Thyroid gland (tissue), 4 donors: ENCODE data around the gene STK32B. TPM values are rescaled to one million over a fixed set of nuclear protein-coding genes. Genes with fewer than 3 reads are reported as not detected.
"Not testable (repeated sequence)": the region's sequence is repeated elsewhere in the genome, so short reads cannot be mapped to it uniquely, and the experiment has no call there.

Experiments
- DNase-seq, 2 donors: peaks; one replicate each; pipeline ENCODE4 v3.0.0-alpha.2; 2019
- H3K27ac ChIP-seq, 3 donors: fragments of 200-600 bp; sonication (generic); 1 replicate in 2 of 3; 2 replicates in 1 of 3; pipeline ENCODE4 v1.5.1; 2016 to 2019; ENCODE audit warnings: mild to moderate bottlenecking in 1 of 3, moderate library complexity in 1 of 3
- H3K27me3 ChIP-seq: fragments of 200-600 bp; sonication (generic); one replicate; pipeline ENCODE4 v1.5.1; 2019
- H3K36me3 ChIP-seq, 2 donors: fragments of 200-600 bp; sonication (generic); one replicate each; pipeline ENCODE4 v1.5.1; 2016 to 2019
- H3K4me1 ChIP-seq, 2 donors: fragments of 200-600 bp; sonication (generic); one replicate each; pipeline ENCODE4 v1.5.1; 2017 to 2019
- H3K4me3 ChIP-seq, 3 donors: fragments of 200-600 bp; sonication (generic); replicated peaks in 1 of 3; 1 replicate in 2 of 3; 2 replicates in 1 of 3; pipeline ENCODE4 v1.5.1; 2016; ENCODE audit warnings: mild to moderate bottlenecking in 1 of 3
- H3K9me3 ChIP-seq: fragments of 200-600 bp; sonication (generic); one replicate; pipeline ENCODE4 v1.5.1; 2017
- POLR2A ChIP-seq, 2 donors: fragments of 450-650 bp; IDR thresholded peaks; one replicate each; pipeline ENCODE4 v1.6.1; 2017; ENCODE audit warnings: antibody characterized with exemption in 2 of 2, mild to moderate bottlenecking in 2 of 2, moderate library complexity in 1 of 2
- WGBS, 2 donors: methylation state at CpG; one replicate each; pipeline ENCODE4 v1.1.5; 2017; 5-methylcytosine and 5-hydroxymethylcytosine counted together
- intact Hi-C: fragments of 100-400 bp; cut with DNase I; formaldehyde crosslinking; loops from one replicate; pipeline ENCODE4 v1.15.1; 2023
- total RNA-seq, 4 donors: library from RNA; depleted of rRNA; stranded (reverse); fragments of >200 nt; gene quantifications; one replicate each; pipeline ENCODE4 v1.2.3, GENCODE V29; 2016
- TF ChIP-seq, protein P1 (sequence below), 6 experiments: fragments of 200-600 bp in 3 of 6; fragments of 450-650 bp in 3 of 6; sonication (generic) in 3 of 6; IDR thresholded peaks; one replicate each; pipeline ENCODE4 v1.5.1; 2016 to 2019; ENCODE audit warnings: antibody characterized with exemption in 6 of 6, mild to moderate bottlenecking in 2 of 6, inconsistent platforms in 1 of 6, moderate library complexity in 1 of 6

The STK32B gene
- total RNA-seq, 4 donors from 2014 or later, result 1.9 to 14.8 (median 4.4) TPM

DNA sequence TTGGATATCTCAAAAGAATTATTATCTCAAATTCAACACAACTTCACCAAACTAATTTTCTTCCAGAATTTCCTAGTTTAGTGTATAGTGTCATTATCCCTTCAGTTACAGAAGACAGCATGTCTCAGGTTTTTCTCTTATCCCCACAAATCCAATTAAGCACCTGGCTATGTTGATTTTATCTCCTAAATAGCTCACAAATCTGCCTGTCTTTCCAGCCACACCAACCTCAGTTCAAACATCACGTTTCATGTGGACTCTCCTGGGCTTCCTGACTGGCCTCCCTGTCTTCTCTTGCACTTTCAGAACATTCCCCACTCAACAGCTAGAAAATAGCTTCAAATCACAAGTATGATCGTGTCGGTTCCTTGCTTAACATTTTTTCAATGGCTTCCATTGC, 14.8 kb downstream of the STK32B start:
- 59 to 69% methylated on average over 3 of the region's 3 CpGs for WGBS, 2 donors
- no peak for TF ChIP-seq POLR2A (IDR thresholded peaks at IDR 0.05)
- TF ChIP-seq, protein P1, sequence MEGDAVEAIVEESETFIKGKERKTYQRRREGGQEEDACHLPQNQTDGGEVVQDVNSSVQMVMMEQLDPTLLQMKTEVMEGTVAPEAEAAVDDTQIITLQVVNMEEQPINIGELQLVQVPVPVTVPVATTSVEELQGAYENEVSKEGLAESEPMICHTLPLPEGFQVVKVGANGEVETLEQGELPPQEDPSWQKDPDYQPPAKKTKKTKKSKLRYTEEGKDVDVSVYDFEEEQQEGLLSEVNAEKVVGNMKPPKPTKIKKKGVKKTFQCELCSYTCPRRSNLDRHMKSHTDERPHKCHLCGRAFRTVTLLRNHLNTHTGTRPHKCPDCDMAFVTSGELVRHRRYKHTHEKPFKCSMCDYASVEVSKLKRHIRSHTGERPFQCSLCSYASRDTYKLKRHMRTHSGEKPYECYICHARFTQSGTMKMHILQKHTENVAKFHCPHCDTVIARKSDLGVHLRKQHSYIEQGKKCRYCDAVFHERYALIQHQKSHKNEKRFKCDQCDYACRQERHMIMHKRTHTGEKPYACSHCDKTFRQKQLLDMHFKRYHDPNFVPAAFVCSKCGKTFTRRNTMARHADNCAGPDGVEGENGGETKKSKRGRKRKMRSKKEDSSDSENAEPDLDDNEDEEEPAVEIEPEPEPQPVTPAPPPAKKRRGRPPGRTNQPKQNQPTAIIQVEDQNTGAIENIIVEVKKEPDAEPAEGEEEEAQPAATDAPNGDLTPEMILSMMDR (IDR thresholded peaks at IDR 0.05), result no peak
- Histone ChIP-seq H3K9me3 (no peaks in the 10 kb centered on the region), H3K36me3 (no peaks in the 10 kb centered on the region), H3K4me1 (no peaks in the 10 kb centered on the region), H3K27me3 (no peaks in the 10 kb centered on the region), H3K4me3 (no peak overlapping the region), H3K27ac (no peak overlapping the region)
- intact Hi-C loops, result no loop called here
- DNase-seq, result no peak

DNA sequence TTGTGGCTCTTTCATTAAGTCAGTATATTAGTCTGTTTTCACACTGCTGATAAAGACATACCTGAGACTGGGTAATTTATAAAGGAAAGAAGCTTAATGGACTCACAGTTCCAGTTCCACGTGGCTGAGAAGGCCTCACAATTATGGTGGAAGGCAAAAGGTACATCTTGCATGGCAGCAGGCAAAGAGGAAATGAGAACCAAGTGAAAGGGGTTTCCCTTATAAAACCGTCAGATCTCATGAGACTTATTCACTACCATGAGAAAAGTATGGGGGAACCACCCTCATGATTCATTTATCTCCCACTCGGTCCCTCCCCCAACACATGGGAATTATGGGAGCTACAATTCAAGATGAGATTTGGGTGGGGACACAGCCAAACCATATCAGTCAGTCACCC, 15.7 kb downstream of the STK32B start:
- H3K27me3 ChIP-seq, H3K9me3 ChIP-seq, H3K27ac ChIP-seq, DNase-seq, H3K36me3 ChIP-seq, H3K4me1 ChIP-seq, intact Hi-C loops, H3K4me3 ChIP-seq: not testable (repeated sequence)
- 81 to 82% methylated on average over 3 of the region's 3 CpGs for WGBS, 2 donors

DNA sequence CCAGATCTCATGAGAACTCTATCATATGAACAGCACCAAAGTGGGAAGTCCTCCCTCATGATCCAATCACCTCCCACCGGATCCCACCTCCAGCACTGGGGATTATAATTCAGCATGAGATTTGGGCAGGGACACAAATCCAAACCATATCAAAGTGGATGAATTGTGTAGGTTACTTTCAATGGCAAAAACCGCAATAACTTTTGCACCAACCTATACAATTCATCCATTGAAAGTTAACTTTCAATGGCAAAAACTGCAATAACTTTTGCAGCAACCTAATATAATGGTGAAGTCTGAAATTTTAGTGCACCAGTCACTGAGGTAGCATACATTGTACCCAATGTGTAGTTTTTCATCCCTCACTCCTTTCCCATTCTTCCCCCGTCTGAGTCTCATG, 16.6 kb downstream of the STK32B start:
- no peaks in the 10 kb centered on the region for H3K4me1 ChIP-seq
- no peak overlapping the region for H3K4me3 ChIP-seq
- intact Hi-C loops, result no loop called here
- H3K9me3 ChIP-seq, result no peaks in the 10 kb centered on the region
- WGBS, 2 donors, result 71 to 96% methylated on average over 3 of the region's 3 CpGs
- no peak overlapping the region for H3K27ac ChIP-seq
- no peak for TF ChIP-seq POLR2A (IDR thresholded peaks at IDR 0.05)
- TF ChIP-seq, protein P1 (IDR thresholded peaks at IDR 0.05), result no peak
- H3K36me3 ChIP-seq, result no peaks in the 10 kb centered on the region
- no peak for DNase-seq
- H3K27me3 ChIP-seq, result no peaks in the 10 kb centered on the region

DNA sequence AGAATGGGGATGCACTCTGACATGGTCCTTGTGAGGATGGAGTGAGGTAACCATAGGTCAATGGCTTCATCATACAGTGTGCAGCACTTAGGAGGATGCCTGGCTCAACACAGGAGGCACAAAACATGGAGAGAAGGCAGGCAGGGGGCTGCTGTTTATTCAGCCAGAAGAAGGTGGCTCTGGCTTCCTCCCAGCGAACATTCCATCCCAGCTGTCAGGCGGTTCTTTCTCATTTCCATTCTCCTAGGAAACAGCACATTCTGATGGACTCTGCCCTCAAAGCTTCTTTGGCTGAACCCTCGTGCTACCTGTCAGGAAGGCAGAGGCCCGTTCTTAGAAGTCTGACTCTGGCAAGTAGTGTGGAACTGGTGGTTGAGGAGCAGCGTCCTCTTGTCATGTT, 18.6 kb downstream of the STK32B start:
- no peak for DNase-seq
- no peaks in the 10 kb centered on the region for H3K27me3 ChIP-seq
- TF ChIP-seq POLR2A (IDR thresholded peaks at IDR 0.05), result no peak
- TF ChIP-seq, protein P1 (IDR thresholded peaks at IDR 0.05), result no peak
- H3K27ac ChIP-seq, result no peak overlapping the region
- H3K9me3 ChIP-seq, result no peaks in the 10 kb centered on the region
- H3K4me3 ChIP-seq, result no peak overlapping the region
- no peaks in the 10 kb centered on the region for H3K4me1 ChIP-seq
- intact Hi-C loops, result no loop called here
- 46 to 54% methylated on average over 5 of the region's 5 CpGs for WGBS, 2 donors
- H3K36me3 ChIP-seq, result no peaks in the 10 kb centered on the region

DNA sequence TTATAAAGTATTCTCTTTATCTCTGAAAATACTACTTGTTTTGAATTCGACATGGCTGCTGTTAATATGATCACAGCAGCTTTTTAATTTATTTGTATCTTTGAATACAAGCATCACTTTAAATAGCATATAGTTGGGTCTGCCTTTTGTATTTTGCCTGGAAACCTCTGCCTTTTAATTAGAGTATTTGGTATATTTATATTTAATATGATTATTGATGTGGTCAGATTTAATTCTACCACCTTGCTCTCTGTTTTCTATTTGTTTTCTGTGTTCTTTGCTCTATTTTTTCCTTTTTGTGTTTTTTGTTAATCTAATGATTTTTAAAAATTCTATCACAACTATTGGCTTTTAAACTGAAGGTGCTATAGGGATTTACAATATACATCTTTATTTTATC, 21.7 kb downstream of the STK32B start:
- H3K36me3 ChIP-seq, result no peaks in the 10 kb centered on the region
- TF ChIP-seq, protein P1 (IDR thresholded peaks at IDR 0.05), result no peak
- no peak for TF ChIP-seq POLR2A (IDR thresholded peaks at IDR 0.05)
- no peaks in the 10 kb centered on the region for H3K9me3 ChIP-seq
- no peaks in the 10 kb centered on the region for H3K4me1 ChIP-seq
- no peak overlapping the region for H3K27ac ChIP-seq
- 78 to 94% methylated on average over 1 of the region's 1 CpG for WGBS, 2 donors
- no peak overlapping the region for H3K4me3 ChIP-seq
- intact Hi-C loops, result no loop called here
- H3K27me3 ChIP-seq, result no peaks in the 10 kb centered on the region
- DNase-seq, result no peak

DNA sequence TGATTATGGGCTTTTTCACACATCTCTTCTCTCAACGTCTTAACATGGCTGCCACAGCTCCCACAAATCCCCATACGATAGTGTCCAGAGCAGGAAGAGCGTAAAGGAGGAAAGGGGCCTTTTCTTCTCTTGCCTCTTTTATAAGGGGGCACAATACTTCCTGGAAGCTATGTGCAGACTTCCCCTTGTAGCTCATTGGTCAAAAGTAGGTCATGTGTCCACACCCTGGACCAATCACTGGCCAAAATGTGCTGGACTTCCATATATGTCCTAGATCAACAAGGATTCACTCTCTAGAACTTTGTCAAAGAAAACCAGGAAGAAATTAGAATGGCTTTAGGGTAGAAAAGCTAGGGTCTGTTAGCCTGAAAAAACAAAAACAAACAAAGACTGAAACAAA, 26.7 kb downstream of the STK32B start:
- no peak overlapping the region for H3K4me3 ChIP-seq
- intact Hi-C loops, result no loop called here
- H3K9me3 ChIP-seq, result no peaks in the 10 kb centered on the region
- H3K27ac ChIP-seq, result no peak overlapping the region
- no peaks in the 10 kb centered on the region for H3K36me3 ChIP-seq
- no peaks in the 10 kb centered on the region for H3K27me3 ChIP-seq
- H3K4me1 ChIP-seq, result no peaks in the 10 kb centered on the region
- DNase-seq, result no peak
- TF ChIP-seq, protein P1 (IDR thresholded peaks at IDR 0.05), result no peak
- TF ChIP-seq POLR2A (IDR thresholded peaks at IDR 0.05), result no peak
- 77 to 91% methylated on average over 3 of the region's 3 CpGs for WGBS, 2 donors
